ENCODE measurements around the gene IRF9.

Gene IRF9

GRCh38 chr14:24179294-24179960 lies 18.4 kb downstream of the IRF9 start:
- no peak for DNase-seq

- no peak for DNase-seq
Observed at GRCh38 chr14:24179961-24180796, 19.1 kb downstream of the IRF9 start.

- DNase-seq: no peak
Observed at GRCh38 chr14:24181371-24182077, 20.5 kb downstream of the IRF9 start.

- DNase-seq: no peak
Observed at GRCh38 chr14:24182110-24182882, 21.2 kb downstream of the IRF9 start.

- no peak for DNase-seq
Observed at GRCh38 chr14:24183014-24183481, 22.0 kb downstream of the IRF9 start.

- DNase-seq: peak; percentile 28
Observed at GRCh38 chr14:24184104-24184970, 23.3 kb downstream of the IRF9 start.

GRCh38 chr14:24185026-24185425 lies 24.0 kb downstream of the IRF9 start:
- no peak for DNase-seq

- DNase-seq: no peak
Observed at GRCh38 chr14:24185741-24186140, 24.7 kb downstream of the IRF9 start.

- no peak for DNase-seq
Observed at GRCh38 chr14:24186831-24187538, 25.9 kb downstream of the IRF9 start.

GRCh38 chr14:24187539-24187915 lies 26.5 kb downstream of the IRF9 start:
- no peak for DNase-seq

- DNase-seq: peak; percentile 96
Observed at GRCh38 chr14:24188251-24189058, 27.4 kb downstream of the IRF9 start, which contains the start of gene IPO4. Gene IPO4 (minus strand): TSS chr14:24188816. CDS start chr14:24188787, 29 bp downstream.

- no peak for DNase-seq
Observed at GRCh38 chr14:24189059-24189375, 28.0 kb downstream of the IRF9 start.

- DNase-seq: no peak
Observed at GRCh38 chr14:24189460-24189859, 28.4 kb downstream of the IRF9 start.

- no peak for DNase-seq
Observed at GRCh38 chr14:24190416-24190815, 29.4 kb downstream of the IRF9 start.

GRCh38 chr14:24192933-24193332 lies 31.9 kb downstream of the IRF9 start:
- no peak for DNase-seq

- peak; percentile 14 for DNase-seq
Observed at GRCh38 chr14:24194186-24194872, 33.3 kb downstream of the IRF9 start.

GRCh38 chr14:24194873-24195185 lies 33.8 kb downstream of the IRF9 start:
- peak; percentile 29 for DNase-seq

GRCh38 chr14:24195186-24196070 lies 34.4 kb downstream of the IRF9 start, which contains the start of gene TM9SF1:
Gene TM9SF1 (minus strand): TSS chr14:24195441. CDS start chr14:24195019, 422 bp downstream.
- peak; percentile 93 for DNase-seq

Measured in left hindlimb (tissue), 1 donor.